ENCODE results near the gene OR10AD1. TPM values are rescaled to one million over a fixed set of nuclear protein-coding genes. Genes with fewer than 3 reads are reported as not detected.
A peak's percentile ranks its signal among the peaks of the same experiment; 100 is the strongest.

Gene OR10AD1
- total and polyA plus RNA-seq, 2 donors (not counting 1 experiment from before 2014, with no cell fraction given): not detected

DNA sequence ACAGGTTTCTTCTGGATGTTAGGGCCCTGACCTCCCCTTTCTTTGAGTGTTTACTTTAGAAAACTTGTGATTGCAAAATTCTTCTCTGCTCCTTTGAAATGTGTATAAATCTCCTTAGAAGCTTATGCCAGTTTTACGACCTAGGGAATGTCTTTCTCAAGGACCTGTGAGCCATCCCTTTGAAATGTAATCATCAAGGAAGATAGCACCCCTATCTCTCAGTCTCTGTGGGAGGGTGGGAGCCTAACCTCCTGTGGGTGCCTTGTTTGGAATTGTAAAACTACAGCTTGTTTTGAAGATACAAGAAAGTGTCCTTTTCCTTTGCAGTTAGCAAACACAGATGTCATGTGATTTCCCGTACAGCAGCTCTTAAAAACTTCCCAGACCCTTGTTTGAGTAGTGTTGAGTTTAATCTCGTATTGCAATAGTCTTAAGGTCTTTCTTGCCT, 3.3 kb downstream of the OR10AD1 start:
- Histone ChIP-seq H3K4me2 (ENCODE audit: extremely low read depth, insufficient read depth, low read length) (no peak overlapping the region), H3K9me3 (ENCODE audit: control insufficient read depth, insufficient read depth, low read depth, low read length) (no peaks in the 10 kb centered on the region), H3K36me3 (ENCODE audit: control insufficient read depth, insufficient read depth, low read length) (no peaks in the 10 kb centered on the region), H3K79me2 (ENCODE audit: control insufficient read depth, insufficient read depth, low read length) (no peaks in the 10 kb centered on the region), H2AFZ (ENCODE audit: low read length) (no peak overlapping the region), H3K4me3 (replicated peaks in 1 of 4; ENCODE audit: control extremely low read depth in 1 of 4, insufficient read depth in 1 of 4, low read depth in 3 of 4, low read length in 4 of 4) (no peak overlapping the region), H3K9ac (ENCODE audit: insufficient read depth, low read length) (no peak overlapping the region), H3K27me3 (ENCODE audit: control insufficient read depth, insufficient read depth, low read length) (no peaks in the 10 kb centered on the region), H3K4me1 (ENCODE audit: control insufficient read depth, extremely low read depth, insufficient read depth, low read length) (peaks cover 2% of the 10 kb centered on the region), H4K20me1 (ENCODE audit: control insufficient read depth, extremely low read depth, insufficient read depth, low read length) (no peaks in the 10 kb centered on the region), H3K27ac (ENCODE audit: insufficient read depth, low read length) (no peak overlapping the region)
- peak in 1 of 2 donors; percentile 62 for DNase-seq (ENCODE audit: low read depth in 2 of 2)
- no peak for TF ChIP-seq EZH2 (IDR thresholded peaks at IDR 0.05; ENCODE audit: low read length, missing control alignments)
- TF ChIP-seq, protein P1, sequence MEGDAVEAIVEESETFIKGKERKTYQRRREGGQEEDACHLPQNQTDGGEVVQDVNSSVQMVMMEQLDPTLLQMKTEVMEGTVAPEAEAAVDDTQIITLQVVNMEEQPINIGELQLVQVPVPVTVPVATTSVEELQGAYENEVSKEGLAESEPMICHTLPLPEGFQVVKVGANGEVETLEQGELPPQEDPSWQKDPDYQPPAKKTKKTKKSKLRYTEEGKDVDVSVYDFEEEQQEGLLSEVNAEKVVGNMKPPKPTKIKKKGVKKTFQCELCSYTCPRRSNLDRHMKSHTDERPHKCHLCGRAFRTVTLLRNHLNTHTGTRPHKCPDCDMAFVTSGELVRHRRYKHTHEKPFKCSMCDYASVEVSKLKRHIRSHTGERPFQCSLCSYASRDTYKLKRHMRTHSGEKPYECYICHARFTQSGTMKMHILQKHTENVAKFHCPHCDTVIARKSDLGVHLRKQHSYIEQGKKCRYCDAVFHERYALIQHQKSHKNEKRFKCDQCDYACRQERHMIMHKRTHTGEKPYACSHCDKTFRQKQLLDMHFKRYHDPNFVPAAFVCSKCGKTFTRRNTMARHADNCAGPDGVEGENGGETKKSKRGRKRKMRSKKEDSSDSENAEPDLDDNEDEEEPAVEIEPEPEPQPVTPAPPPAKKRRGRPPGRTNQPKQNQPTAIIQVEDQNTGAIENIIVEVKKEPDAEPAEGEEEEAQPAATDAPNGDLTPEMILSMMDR (conservative IDR thresholded peaks at IDR 0.05 in 1 of 2, IDR thresholded peaks at IDR 0.05 in 1 of 2; ENCODE audit: low read depth in 1 of 2, low read length in 2 of 2): no peak

DNA sequence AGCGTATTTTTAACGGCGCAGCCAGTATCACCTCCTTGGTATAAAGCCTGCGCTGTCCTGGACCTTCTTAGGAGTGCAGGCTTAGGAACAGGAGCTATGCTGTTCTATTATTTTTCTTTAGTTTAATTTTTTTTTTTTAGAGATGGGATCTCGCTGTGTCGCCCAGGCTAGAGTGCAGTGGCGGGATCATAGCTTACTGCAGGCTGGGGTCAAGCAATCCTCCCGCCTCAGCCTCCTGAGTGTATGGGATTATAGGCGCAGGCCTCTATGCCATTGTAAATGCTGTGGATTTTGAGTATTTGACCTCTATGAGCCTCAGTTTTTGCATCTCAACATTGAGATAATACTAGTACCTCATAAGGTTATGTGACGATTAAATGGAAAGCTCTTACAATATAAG, 4.1 kb downstream of the OR10AD1 start:
- Histone ChIP-seq H3K4me1 (ENCODE audit: control insufficient read depth, extremely low read depth, insufficient read depth, low read length) (peaks cover 2% of the 10 kb centered on the region), H4K20me1 (ENCODE audit: control insufficient read depth, extremely low read depth, insufficient read depth, low read length) (no peaks in the 10 kb centered on the region), H2AFZ (ENCODE audit: low read length) (peak overlapping the region; percentile 98), H3K27me3 (ENCODE audit: control insufficient read depth, insufficient read depth, low read length) (no peaks in the 10 kb centered on the region), H3K9ac (ENCODE audit: insufficient read depth, low read length) (no peak overlapping the region), H3K27ac (ENCODE audit: insufficient read depth, low read length) (peak overlapping the region; percentile 85), H3K4me2 (ENCODE audit: extremely low read depth, insufficient read depth, low read length) (peak overlapping the region; percentile 75), H3K4me3 (replicated peaks in 1 of 4; ENCODE audit: control extremely low read depth in 1 of 4, insufficient read depth in 1 of 4, low read depth in 3 of 4, low read length in 4 of 4) (peak overlapping the region; percentile 65 to 84 (median 78)), H3K36me3 (ENCODE audit: control insufficient read depth, insufficient read depth, low read length) (no peaks in the 10 kb centered on the region), H3K79me2 (ENCODE audit: control insufficient read depth, insufficient read depth, low read length) (no peaks in the 10 kb centered on the region), H3K9me3 (ENCODE audit: control insufficient read depth, insufficient read depth, low read depth, low read length) (no peaks in the 10 kb centered on the region)
- TF ChIP-seq EZH2 (IDR thresholded peaks at IDR 0.05; ENCODE audit: low read length, missing control alignments): no peak
- TF ChIP-seq, protein P1 (conservative IDR thresholded peaks at IDR 0.05 in 1 of 2, IDR thresholded peaks at IDR 0.05 in 1 of 2; ENCODE audit: low read depth in 1 of 2, low read length in 2 of 2): no peak
- no peak for DNase-seq (ENCODE audit: low read depth in 2 of 2)

DNA sequence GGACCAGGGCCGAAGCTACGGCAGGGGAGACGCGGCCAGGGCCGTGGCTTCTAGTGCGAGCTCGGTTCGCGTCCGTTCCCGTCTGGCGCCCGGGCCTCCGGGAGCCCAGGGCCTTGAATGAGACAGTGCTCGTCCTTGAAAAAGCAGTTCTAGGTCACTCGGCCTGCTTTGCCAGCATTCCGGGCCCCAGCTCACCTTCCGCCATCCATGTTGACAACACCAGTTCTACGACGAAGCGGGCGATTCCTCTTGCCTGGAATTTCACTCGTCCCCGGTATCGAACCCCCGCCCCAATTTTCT, 4.5 kb downstream of the OR10AD1 start:
- H3K36me3 ChIP-seq (ENCODE audit: control insufficient read depth, insufficient read depth, low read length): no peaks in the 10 kb centered on the region
- peaks cover 2% of the 10 kb centered on the region for H3K4me1 ChIP-seq (ENCODE audit: control insufficient read depth, extremely low read depth, insufficient read depth, low read length)
- H3K27ac ChIP-seq (ENCODE audit: insufficient read depth, low read length): peak overlapping the region; percentile 85
- no peaks in the 10 kb centered on the region for H3K9me3 ChIP-seq (ENCODE audit: control insufficient read depth, insufficient read depth, low read depth, low read length)
- TF ChIP-seq, protein P1 (conservative IDR thresholded peaks at IDR 0.05 in 1 of 2, IDR thresholded peaks at IDR 0.05 in 1 of 2; ENCODE audit: low read depth in 1 of 2, low read length in 2 of 2): no peak
- no peak for TF ChIP-seq EZH2 (IDR thresholded peaks at IDR 0.05; ENCODE audit: low read length, missing control alignments)
- peak overlapping the region; percentile 65 to 84 (median 78) for H3K4me3 ChIP-seq (replicated peaks in 1 of 4; ENCODE audit: control extremely low read depth in 1 of 4, insufficient read depth in 1 of 4, low read depth in 3 of 4, low read length in 4 of 4)
- DNase-seq (ENCODE audit: low read depth in 2 of 2): peak; percentile 24 to 31
- H4K20me1 ChIP-seq (ENCODE audit: control insufficient read depth, extremely low read depth, insufficient read depth, low read length): no peaks in the 10 kb centered on the region
- H3K4me2 ChIP-seq (ENCODE audit: extremely low read depth, insufficient read depth, low read length): peak overlapping the region; percentile 75
- no peaks in the 10 kb centered on the region for H3K27me3 ChIP-seq (ENCODE audit: control insufficient read depth, insufficient read depth, low read length)
- H2AFZ ChIP-seq (ENCODE audit: low read length): peak overlapping the region; percentile 98
- H3K9ac ChIP-seq (ENCODE audit: insufficient read depth, low read length): peak overlapping the region; percentile 84
- H3K79me2 ChIP-seq (ENCODE audit: control insufficient read depth, insufficient read depth, low read length): no peaks in the 10 kb centered on the region

Data from fibroblast of lung (primary cell).